A673 (cell line): ENCODE data around the gene MYO1D.

Experiments used
- CTCF ChIP-seq: fragments of 300-800, 200-600 bp; sonication (generic); conservative IDR thresholded peaks from 2 replicates; pipeline ENCODE4 v1.5.1; 2017; ENCODE audit warnings: low read depth, mild to moderate bottlenecking, antibody characterized with exemption, low read length, moderate library complexity, mixed read lengths
- EZH2 ChIP-seq: fragments of 200-600 bp; sonication (generic); IDR thresholded peaks from 2 replicates; pipeline ENCODE4 v1.6.1; 2017; ENCODE audit warnings: borderline replicate concordance, low read depth, mild to moderate bottlenecking, mixed read lengths, antibody characterized with exemption, low read length; ENCODE audit not compliant: poor library complexity, severe bottlenecking

GRCh38 chr17:32822996-32823395 lies 53.9 kb downstream of the MYO1D start:
- TF ChIP-seq CTCF (no peak), EZH2 (no peak)
